Forelimb muscle (tissue), 1 donor: ENCODE measurements around the gene ACAD9. TPM values are rescaled to one million over a fixed set of nuclear protein-coding genes. Genes with fewer than 3 reads are reported as not detected.
"Not testable (repeated sequence)": the region's sequence is repeated elsewhere in the genome, so short reads cannot be mapped to it uniquely, and the experiment has no call there.

ENCODE experiments used
- DNase-seq: peaks from one replicate; pipeline ENCODE4 v3.0.0-alpha.2; 2013; ENCODE audit warnings: low read depth
- polyA plus RNA-seq: library from polyadenylated mRNA; unstranded; fragments of 120-200 nt; gene quantifications from one replicate; pipeline ENCODE4 v1.2.1, GENCODE V29; 2013; ENCODE audit not compliant: insufficient read length

ACAD9 gene
- polyA plus RNA-seq, 1 donor: 22.7 TPM

GRCh38 chr3:128861491-128861890 is 17.9 kb upstream of the ACAD9 start:
- DNase-seq: no peak

DNA sequence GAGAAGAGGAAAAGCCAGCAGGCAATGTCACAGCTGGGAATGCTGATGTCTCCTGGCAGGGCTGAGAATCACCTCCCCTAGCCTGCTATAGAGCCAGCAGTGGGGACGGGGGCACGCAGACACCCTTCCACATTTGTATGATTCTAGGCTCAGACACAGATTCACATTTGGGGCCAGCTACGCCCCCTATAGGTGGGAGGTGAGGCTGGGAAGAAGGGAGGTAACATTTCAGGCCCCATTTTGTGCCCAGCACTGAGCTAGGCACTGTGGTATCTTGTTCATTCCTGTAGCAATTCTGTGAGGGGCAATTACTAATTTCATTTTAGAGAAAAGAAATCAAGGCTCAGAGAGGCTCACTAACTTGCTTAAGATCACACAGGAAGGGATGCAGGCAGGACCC is 15.9 kb upstream of the ACAD9 start:
- DNase-seq: no peak

DNA sequence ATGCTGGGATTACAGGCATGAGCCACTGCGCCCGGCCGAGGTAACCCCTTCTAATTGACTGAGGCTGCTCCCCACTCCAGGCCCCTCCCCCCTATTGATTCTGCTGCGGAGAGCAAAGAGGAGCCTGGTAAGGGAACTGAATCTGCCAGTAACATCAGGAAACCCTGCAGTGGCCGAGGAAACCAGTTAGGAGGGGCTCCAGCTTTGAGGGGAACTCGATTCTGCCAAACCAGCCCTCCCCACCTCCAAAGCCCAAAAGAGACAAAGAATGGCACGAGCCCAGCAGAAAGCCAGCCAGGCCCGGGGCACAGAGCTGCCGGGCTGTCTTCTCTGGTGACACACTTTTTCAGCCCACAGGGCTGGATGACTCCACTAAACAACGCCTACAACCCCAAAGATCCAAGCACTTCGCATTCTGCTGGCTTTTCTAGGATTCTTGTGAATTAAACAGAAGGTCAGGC is 15.0 kb upstream of the ACAD9 start:
- DNase-seq: no peak

- not testable (repeated sequence) for DNase-seq
Observed at GRCh38 chr3:128864849-128865804, 14.3 kb upstream of the ACAD9 start.

GRCh38 chr3:128867200-128868125 is 12.0 kb upstream of the ACAD9 start:
- no peak for DNase-seq

DNA sequence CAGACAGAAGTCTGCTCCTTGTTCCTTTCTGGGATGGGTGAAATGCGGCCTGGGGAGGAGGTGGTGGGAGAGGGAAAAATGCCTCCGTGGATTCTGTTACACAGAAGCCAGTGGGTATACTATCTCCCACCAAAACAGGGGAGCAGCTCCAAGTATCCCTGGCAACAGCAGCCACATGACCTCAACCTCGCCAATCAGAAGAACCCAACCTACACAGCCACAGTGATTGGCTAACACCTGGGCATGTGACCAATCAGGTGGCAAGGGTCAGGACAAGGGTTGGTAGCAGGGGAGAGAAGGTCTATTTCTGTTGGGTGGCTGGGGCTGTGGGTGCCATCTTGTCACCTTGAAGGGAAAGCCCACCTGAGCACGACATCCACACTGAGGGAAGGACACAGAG is 9.1 kb upstream of the ACAD9 start:
- no peak for DNase-seq

- DNase-seq: no peak
Observed at GRCh38 chr3:128872282-128872681, 7.1 kb upstream of the ACAD9 start.

DNA sequence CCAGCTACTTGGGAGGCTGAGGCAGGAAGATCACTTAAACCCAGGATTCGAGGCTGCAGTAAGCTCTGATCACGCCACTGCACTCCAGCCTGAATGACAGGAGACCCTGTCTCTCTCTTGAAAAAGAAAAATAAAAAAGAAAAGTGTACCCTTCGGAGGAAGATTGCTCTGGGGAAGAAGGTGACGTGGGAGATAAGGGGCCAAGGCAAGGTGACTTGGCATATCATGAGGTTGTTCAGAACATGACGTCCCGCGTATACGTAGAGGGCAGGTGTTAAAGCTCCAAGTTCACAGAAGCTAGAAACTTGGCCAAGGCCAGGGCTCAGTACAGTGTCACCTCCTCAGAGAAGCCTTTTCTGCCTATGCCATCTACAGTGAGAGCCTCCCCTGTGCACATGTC is 6.7 kb upstream of the ACAD9 start:
- DNase-seq: no peak

- DNase-seq: no peak
Observed at GRCh38 chr3:128873244-128874022, 6.0 kb upstream of the ACAD9 start.

- no peak for DNase-seq
Observed at GRCh38 chr3:128874481-128875180, 4.8 kb upstream of the ACAD9 start.

- DNase-seq: no peak
Observed at GRCh38 chr3:128875556-128876120, 3.8 kb upstream of the ACAD9 start.

- no peak for DNase-seq
Observed at GRCh38 chr3:128878011-128878457, 1.4 kb upstream of the ACAD9 start.

DNA sequence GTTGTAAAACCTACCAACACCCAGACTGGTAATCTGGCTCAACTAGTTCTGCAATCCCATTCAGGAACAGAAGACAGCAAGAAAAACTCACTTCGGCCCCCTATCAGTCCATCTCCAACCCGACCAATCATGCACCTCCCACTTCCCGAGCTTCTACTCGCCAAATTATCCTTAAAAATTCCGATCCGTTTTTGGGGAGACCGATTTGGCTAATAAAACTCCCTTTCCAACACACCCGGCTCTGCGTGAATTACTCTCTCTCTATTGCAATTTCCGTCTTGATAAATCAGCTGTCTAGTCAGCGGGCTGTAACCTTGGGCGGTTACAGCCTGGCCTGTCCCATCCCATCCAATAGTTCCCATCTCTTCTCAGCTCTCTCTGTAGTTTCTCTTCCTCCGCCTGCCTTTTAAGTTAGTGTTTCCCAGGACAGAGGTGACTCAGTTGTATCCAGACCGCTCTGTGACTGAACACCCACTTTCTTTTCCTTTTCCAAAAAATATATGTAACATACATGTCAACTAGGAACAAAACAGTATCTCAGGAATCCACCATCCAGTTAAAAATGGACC is 780 bp upstream of the ACAD9 start:
- DNase-seq: no peak

DNA sequence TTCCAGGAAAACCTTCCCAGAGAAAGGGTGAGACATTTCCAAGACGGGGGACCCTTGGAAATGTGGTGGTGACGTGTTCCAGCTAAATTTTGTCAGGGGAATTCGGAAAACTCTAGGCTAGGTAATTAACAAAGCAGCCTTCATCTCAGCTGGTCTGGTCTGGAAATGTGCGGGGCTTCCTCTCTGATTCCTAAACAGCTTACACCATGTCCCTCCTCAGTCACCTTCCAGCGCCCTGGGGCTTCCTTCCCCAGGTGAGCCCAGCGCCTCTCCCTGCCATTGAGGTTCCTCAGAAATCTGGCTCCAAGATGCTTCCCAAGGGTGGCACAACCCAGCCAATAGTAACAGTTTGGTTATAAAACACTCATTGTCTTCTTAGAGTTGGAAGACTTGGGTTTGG is 571 bp downstream of the ACAD9 start:
- no peak for DNase-seq

GRCh38 chr3:128880455-128880854 is 1.0 kb downstream of the ACAD9 start:
- DNase-seq: not testable (repeated sequence)

DNA sequence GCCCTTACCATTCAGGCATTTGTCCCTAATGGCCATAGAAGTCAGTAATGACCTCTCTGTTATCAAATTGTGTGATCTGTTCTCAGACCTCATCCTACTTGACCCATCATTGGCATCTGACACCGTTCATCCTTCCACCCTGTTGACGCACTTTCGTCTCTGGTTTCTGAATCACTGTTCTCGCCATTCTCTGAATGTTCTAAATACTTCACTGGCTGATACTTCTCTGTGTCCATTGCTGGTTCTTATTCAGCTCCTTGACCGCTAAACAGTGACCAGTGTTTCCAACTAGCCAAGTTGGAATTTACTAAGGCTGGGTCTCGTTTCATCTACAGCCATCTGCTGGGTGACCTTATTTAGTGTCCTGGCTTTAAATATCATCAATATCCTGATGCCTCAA is 2.2 kb downstream of the ACAD9 start:
- DNase-seq: no peak

DNA sequence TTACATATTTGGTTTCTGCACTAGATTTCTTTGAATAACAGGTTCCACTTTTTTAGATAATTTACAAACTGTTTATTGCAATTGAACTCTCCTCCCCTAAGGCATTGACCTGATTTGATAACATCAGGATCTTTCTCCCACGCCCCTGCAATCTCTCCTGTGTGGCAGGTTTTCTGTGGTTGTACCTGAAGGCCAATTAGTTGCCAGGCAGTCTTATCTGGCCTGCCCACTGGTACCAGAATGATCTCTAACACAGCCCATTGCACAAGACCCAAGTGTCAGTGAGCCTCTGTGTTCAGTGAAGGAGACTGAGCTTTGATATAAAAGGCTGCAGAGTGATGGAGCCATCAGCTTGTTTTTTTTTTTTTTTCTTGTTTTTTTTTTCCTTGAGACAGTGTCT is 3.3 kb downstream of the ACAD9 start:
- DNase-seq: no peak

GRCh38 chr3:128884992-128885391 is 5.6 kb downstream of the ACAD9 start:
- no peak for DNase-seq

DNA sequence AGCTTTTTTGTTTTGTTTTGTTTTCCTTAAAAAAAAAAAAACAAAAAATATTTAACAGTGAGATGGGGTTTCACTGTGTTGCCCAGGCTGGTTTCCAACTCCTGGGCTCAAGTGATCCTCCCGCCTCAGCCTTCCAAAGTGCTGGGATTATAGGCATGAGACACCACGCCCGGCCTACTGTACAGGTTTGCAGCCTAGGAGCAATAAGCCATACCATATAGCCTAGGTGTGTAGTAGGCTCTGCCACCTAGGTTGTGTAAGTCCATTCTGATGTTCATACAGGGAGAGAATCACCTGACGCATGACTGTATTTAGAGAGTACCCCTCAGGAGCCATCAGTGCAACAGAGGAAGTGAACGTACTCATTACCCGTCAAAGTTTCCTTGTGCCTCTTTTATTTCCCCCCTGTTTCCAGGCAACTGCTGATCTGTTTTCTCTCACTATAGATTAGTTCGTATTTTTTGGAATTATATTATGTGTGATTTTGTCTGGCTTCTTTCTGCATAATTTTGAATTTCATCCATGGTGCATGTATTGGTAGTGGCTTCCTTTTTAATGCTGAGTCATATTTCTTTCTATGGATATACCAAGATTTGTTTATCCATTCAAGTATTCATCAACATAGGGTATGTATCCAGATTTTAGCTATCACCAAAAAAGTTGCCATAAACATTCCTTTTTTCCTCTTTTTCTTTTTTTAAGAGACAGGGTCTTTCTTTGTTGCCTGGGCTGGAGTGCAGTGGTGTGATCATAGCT is 9.9 kb downstream of the ACAD9 start:
- no peak for DNase-seq
